ENCODE results near the gene ECHDC1. TPM values are rescaled to one million over a fixed set of nuclear protein-coding genes. Genes with fewer than 3 reads are reported as not detected.

Gene ECHDC1
- total and polyA plus RNA-seq, 2 of the 8 experiments (the other 6 are each of a cell fraction or from before 2014, with no cell fraction given) = 11.3 to 60.5 TPM

DNA sequence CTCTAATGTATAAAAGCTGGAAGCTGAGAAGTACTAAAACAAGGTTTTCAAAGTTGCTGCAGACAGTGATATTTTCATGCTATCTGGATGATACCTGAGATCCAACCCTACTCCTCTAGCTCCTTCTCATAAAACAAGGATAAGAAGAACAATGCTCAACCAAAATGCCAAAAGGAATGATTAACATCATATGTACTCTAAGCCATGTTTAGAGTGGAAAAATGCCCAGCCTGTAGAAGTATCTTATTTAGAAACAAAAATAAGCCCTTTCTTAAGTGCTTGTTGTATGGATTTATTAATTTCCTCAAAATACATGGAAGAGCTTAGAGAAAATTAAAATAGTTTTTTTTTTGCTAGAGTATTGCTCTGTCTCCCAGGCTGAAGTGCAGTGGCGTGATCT is 23.7 kb downstream of the ECHDC1 start (continued):
- TF ChIP-seq, protein P1, sequence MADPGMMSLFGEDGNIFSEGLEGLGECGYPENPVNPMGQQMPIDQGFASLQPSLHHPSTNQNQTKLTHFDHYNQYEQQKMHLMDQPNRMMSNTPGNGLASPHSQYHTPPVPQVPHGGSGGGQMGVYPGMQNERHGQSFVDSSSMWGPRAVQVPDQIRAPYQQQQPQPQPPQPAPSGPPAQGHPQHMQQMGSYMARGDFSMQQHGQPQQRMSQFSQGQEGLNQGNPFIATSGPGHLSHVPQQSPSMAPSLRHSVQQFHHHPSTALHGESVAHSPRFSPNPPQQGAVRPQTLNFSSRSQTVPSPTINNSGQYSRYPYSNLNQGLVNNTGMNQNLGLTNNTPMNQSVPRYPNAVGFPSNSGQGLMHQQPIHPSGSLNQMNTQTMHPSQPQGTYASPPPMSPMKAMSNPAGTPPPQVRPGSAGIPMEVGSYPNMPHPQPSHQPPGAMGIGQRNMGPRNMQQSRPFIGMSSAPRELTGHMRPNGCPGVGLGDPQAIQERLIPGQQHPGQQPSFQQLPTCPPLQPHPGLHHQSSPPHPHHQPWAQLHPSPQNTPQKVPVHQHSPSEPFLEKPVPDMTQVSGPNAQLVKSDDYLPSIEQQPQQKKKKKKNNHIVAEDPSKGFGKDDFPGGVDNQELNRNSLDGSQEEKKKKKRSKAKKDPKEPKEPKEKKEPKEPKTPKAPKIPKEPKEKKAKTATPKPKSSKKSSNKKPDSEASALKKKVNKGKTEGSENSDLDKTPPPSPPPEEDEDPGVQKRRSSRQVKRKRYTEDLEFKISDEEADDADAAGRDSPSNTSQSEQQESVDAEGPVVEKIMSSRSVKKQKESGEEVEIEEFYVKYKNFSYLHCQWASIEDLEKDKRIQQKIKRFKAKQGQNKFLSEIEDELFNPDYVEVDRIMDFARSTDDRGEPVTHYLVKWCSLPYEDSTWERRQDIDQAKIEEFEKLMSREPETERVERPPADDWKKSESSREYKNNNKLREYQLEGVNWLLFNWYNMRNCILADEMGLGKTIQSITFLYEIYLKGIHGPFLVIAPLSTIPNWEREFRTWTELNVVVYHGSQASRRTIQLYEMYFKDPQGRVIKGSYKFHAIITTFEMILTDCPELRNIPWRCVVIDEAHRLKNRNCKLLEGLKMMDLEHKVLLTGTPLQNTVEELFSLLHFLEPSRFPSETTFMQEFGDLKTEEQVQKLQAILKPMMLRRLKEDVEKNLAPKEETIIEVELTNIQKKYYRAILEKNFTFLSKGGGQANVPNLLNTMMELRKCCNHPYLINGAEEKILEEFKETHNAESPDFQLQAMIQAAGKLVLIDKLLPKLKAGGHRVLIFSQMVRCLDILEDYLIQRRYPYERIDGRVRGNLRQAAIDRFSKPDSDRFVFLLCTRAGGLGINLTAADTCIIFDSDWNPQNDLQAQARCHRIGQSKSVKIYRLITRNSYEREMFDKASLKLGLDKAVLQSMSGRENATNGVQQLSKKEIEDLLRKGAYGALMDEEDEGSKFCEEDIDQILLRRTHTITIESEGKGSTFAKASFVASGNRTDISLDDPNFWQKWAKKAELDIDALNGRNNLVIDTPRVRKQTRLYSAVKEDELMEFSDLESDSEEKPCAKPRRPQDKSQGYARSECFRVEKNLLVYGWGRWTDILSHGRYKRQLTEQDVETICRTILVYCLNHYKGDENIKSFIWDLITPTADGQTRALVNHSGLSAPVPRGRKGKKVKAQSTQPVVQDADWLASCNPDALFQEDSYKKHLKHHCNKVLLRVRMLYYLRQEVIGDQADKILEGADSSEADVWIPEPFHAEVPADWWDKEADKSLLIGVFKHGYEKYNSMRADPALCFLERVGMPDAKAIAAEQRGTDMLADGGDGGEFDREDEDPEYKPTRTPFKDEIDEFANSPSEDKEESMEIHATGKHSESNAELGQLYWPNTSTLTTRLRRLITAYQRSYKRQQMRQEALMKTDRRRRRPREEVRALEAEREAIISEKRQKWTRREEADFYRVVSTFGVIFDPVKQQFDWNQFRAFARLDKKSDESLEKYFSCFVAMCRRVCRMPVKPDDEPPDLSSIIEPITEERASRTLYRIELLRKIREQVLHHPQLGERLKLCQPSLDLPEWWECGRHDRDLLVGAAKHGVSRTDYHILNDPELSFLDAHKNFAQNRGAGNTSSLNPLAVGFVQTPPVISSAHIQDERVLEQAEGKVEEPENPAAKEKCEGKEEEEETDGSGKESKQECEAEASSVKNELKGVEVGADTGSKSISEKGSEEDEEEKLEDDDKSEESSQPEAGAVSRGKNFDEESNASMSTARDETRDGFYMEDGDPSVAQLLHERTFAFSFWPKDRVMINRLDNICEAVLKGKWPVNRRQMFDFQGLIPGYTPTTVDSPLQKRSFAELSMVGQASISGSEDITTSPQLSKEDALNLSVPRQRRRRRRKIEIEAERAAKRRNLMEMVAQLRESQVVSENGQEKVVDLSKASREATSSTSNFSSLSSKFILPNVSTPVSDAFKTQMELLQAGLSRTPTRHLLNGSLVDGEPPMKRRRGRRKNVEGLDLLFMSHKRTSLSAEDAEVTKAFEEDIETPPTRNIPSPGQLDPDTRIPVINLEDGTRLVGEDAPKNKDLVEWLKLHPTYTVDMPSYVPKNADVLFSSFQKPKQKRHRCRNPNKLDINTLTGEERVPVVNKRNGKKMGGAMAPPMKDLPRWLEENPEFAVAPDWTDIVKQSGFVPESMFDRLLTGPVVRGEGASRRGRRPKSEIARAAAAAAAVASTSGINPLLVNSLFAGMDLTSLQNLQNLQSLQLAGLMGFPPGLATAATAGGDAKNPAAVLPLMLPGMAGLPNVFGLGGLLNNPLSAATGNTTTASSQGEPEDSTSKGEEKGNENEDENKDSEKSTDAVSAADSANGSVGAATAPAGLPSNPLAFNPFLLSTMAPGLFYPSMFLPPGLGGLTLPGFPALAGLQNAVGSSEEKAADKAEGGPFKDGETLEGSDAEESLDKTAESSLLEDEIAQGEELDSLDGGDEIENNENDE (IDR thresholded peaks at IDR 0.05; ENCODE audit: insufficient replicate concordance, low read length) = no peak
- TF ChIP-seq ZNF274 (IDR thresholded peaks at IDR 0.05; ENCODE audit: borderline replicate concordance, extremely low read depth, low read length) (no peak), KDM1A (IDR thresholded peaks at IDR 0.05; ENCODE audit: borderline replicate concordance, low read length) (no peak), TAF7 (optimal IDR thresholded peaks at IDR 0.05; ENCODE audit: borderline replicate concordance, low read depth, low read length) (no peak), CHD2 (IDR thresholded peaks at IDR 0.05; ENCODE audit: low read length) (no peak), CTBP2 (IDR thresholded peaks at IDR 0.05; ENCODE audit: borderline replicate concordance, insufficient read depth, insufficient read length, low read length) (no peak), KDM4A (IDR thresholded peaks at IDR 0.05; ENCODE audit: low read depth, low read length, severe bottlenecking) (no peak)
